Measurements from ENCODE around the gene CFAP97.
"Not testable (repeated sequence)": the region's sequence is repeated elsewhere in the genome, so short reads cannot be mapped to it uniquely, and the experiment has no call there.

The CFAP97 gene

DNA sequence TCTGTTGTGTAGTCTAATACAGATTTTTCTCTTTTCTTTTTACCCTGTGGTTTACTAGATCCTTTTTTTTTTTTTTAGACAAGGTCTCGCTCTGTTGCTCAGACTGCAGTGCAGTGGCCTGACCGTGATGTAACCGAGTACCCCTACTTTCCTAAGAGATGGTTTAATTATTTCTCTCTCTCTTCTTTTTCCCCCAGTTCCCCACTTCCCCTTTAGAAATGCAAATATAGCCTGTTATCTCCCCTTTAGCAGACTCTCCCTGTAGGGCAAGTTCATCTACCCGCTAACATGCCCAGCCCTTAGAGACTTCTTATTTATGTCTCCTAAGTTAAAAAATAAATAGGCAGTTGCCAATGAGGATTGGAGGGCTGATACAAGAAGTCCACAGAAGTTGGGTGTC is 10.1 kb upstream of the CFAP97 start:
- TF ChIP-seq, protein P1, sequence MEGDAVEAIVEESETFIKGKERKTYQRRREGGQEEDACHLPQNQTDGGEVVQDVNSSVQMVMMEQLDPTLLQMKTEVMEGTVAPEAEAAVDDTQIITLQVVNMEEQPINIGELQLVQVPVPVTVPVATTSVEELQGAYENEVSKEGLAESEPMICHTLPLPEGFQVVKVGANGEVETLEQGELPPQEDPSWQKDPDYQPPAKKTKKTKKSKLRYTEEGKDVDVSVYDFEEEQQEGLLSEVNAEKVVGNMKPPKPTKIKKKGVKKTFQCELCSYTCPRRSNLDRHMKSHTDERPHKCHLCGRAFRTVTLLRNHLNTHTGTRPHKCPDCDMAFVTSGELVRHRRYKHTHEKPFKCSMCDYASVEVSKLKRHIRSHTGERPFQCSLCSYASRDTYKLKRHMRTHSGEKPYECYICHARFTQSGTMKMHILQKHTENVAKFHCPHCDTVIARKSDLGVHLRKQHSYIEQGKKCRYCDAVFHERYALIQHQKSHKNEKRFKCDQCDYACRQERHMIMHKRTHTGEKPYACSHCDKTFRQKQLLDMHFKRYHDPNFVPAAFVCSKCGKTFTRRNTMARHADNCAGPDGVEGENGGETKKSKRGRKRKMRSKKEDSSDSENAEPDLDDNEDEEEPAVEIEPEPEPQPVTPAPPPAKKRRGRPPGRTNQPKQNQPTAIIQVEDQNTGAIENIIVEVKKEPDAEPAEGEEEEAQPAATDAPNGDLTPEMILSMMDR (IDR thresholded peaks at IDR 0.05) = no peak
- Histone ChIP-seq H3K4me1 (ENCODE audit: control insufficient read depth in 1 of 2, insufficient read depth in 1 of 2, low read depth in 1 of 2, low read length in 1 of 2) (peaks cover 11 to 17% of the 10 kb centered on the region in 2 experiments), H3K9me3 (no peaks in the 10 kb centered on the region), H3K27ac (no peak overlapping the region), H3K4me3 (ENCODE audit: low read depth in 1 of 2, low read length in 1 of 2) (no peak overlapping the region), H3K36me3 (no peaks in the 10 kb centered on the region), H3K27me3 (peaks cover 97% of the 10 kb centered on the region)

GRCh38 chr4:185212581-185212980 is 8.8 kb upstream of the CFAP97 start:
- TF ChIP-seq, protein P1 (IDR thresholded peaks at IDR 0.05) = no peak
- Histone ChIP-seq H3K27ac (no peak overlapping the region), H3K36me3 (no peaks in the 10 kb centered on the region), H3K9me3 (no peaks in the 10 kb centered on the region), H3K4me3 (ENCODE audit: low read depth in 1 of 2, low read length in 1 of 2) (no peak overlapping the region), H3K4me1 (ENCODE audit: control insufficient read depth in 1 of 2, insufficient read depth in 1 of 2, low read depth in 1 of 2, low read length in 1 of 2) (peaks cover 12 to 19% of the 10 kb centered on the region in 2 experiments), H3K27me3 (peaks cover 97% of the 10 kb centered on the region)

DNA sequence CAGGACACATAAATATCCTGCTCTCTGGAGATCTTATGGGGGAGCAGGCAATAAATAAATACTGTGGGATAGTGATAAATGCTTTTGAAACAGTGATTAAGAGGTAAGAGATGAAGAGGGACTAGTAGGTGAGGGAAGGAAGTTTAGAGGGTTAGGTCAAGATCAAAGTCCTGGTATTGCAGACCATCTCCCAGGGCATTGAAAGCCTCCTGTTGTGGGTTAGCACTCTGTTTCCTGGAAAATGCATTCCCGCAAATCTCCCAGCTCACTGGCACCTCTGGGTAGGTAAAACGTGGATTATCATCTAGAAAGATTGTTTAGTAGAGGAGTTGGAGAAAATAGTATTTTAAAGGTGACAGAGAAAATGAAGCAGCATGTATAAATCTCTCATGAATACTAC is 7.8 kb upstream of the CFAP97 start:
- TF ChIP-seq, protein P1 (IDR thresholded peaks at IDR 0.05) = no peak
- no peak overlapping the region for H3K4me3 ChIP-seq (ENCODE audit: low read depth in 1 of 2, low read length in 1 of 2)
- H3K27ac ChIP-seq = no peak overlapping the region
- H3K9me3 ChIP-seq = no peaks in the 10 kb centered on the region
- no peaks in the 10 kb centered on the region for H3K36me3 ChIP-seq
- H3K4me1 ChIP-seq (ENCODE audit: control insufficient read depth in 1 of 2, insufficient read depth in 1 of 2, low read depth in 1 of 2, low read length in 1 of 2) = peaks cover 12 to 19% of the 10 kb centered on the region in 2 experiments
- H3K27me3 ChIP-seq = peaks cover 97% of the 10 kb centered on the region

- TF ChIP-seq, protein P1 (IDR thresholded peaks at IDR 0.05) = no peak
- H3K9me3 ChIP-seq = no peaks in the 10 kb centered on the region
- H3K4me3 ChIP-seq (ENCODE audit: low read depth in 1 of 2, low read length in 1 of 2) = no peak overlapping the region
- H3K27me3 ChIP-seq = peaks cover 98% of the 10 kb centered on the region
- H3K4me1 ChIP-seq (ENCODE audit: control insufficient read depth in 1 of 2, insufficient read depth in 1 of 2, low read depth in 1 of 2, low read length in 1 of 2) = peaks cover 12 to 19% of the 10 kb centered on the region in 2 experiments
- H3K36me3 ChIP-seq = no peaks in the 10 kb centered on the region
- no peak overlapping the region for H3K27ac ChIP-seq
These were observed 7.2 kb upstream of the CFAP97 start for GRCh38 chr4:185211035-185211434.

DNA sequence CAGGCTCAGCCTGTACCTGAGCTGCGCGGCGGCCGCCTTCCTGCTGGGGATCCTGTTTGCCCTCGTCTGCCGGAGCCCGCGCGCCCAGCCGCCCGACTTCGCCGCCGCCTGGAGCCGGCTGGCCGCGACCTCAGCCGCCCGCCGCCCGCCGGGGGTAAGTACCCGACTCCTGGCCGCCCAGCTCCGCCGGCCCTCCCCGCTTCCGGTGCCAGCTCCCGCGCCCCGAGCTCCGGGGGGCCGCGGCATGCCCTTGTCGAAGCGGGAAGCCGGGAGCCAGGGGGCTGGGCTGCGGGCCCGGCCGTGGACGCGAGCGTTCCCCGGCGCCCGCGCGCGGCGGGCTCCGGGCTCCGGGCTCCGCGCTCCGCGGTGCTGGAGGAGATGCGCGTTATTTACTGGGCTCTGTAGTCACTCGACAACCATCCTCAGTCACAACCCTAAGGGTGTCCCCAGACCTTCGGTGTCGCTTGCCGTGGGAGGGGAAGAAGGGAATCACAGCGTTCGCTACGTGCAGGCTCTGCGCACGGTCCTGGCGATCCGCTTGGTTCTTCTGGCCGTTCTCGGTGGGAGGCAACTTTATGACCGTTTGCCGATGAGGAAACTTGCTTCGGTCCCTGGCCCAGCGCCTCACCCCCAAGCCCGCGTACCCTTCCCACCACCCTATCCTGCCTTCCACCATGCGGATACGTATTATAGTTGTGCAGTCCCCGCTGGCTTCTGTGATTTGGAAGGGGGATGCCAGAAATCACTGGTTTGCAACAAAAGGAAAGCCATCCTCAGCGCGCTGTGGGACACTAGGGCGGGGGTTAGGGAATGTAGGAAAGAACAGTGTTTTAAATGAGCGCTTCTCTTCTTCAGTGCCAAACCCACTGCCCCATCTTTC is 6.5 kb upstream of the CFAP97 start:
- no peaks in the 10 kb centered on the region for H3K9me3 ChIP-seq
- H3K36me3 ChIP-seq = no peaks in the 10 kb centered on the region
- TF ChIP-seq, protein P1 (IDR thresholded peaks at IDR 0.05) = no peak
- H3K4me3 ChIP-seq (ENCODE audit: low read depth in 1 of 2, low read length in 1 of 2) = peak overlapping the region in 1 of 2 experiments; percentile 17
- H3K27me3 ChIP-seq = peaks cover 98% of the 10 kb centered on the region
- peaks cover 12 to 19% of the 10 kb centered on the region in 2 experiments for H3K4me1 ChIP-seq (ENCODE audit: control insufficient read depth in 1 of 2, insufficient read depth in 1 of 2, low read depth in 1 of 2, low read length in 1 of 2)
- no peak overlapping the region for H3K27ac ChIP-seq

DNA sequence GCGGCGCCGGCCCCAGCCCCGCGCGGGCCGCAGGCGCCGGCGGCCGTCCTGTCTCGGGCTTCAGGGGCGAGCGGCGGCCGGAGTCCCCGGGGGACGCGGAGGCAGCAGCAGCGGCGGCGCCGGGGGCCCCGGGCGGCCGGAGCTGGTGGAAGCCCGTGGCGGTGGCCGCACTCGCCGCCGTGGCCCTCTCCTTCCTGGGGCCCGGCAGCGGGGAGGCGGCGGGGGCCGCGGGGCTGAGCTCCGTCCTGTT is 6.0 kb upstream of the CFAP97 start:
- H3K27ac ChIP-seq; H3K9me3 ChIP-seq; H3K4me3 ChIP-seq (ENCODE audit: low read depth in 1 of 2, low read length in 1 of 2); H3K36me3 ChIP-seq: not testable (repeated sequence)
- Histone ChIP-seq H3K4me1 (ENCODE audit: control insufficient read depth in 1 of 2, insufficient read depth in 1 of 2, low read depth in 1 of 2, low read length in 1 of 2) (peaks cover 12 to 19% of the 10 kb centered on the region in 2 experiments), H3K27me3 (peaks cover 100% of the 10 kb centered on the region)
